ENCODE results near the gene HOXC6. TPM values are rescaled to one million over a fixed set of nuclear protein-coding genes. Genes with fewer than 3 reads are reported as not detected.

HOXC6 gene
- total RNA-seq, 1 experiment from 2014 or later = 6.2 TPM

DNA sequence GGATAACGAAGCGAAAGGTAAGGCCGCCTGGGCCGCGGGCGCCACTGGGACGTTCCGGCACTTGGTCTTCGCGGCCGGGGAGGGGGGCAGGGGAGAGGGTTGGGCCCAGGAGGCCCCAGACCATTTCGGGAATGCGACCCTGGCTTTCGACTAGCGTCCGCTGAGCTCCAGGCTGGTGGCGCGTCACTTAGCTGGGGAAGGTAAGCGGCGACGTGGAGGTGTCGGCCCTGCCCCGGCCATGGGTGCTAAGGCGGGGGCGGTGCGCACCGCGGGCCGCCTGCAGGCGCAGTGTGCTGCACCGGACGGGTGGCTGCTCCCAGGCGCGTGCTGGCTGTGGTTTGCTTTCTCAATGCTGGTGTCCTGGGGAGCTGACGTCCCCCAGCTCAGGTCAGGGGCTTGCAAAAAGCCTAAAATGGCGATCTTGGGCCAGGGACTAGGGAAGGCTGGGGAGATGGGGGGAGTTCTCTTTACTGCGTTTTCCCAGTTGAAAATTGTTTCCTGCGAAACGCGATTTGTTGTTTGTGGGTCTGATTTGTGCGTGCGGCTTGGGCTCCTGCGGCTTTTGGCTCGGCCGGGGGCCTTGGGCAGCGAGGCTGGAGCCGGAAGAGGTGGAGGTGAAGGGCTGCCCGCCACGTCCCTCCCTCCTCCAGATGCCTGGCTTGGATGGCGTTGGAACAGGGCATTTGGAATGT, 42.1 kb upstream of the HOXC6 start:
- Histone ChIP-seq H3K4me3 (peak overlapping the region; percentile 51), H3K4me1 (replicated peaks) (peaks cover 49% of the 10 kb centered on the region), H3K9me3 (replicated peaks) (no peaks in the 10 kb centered on the region), H3K27me3 (replicated peaks) (no peaks in the 10 kb centered on the region), H3K27ac (peak overlapping the region; percentile 63), H3K36me3 (peaks cover 7% of the 10 kb centered on the region; the same call in 1 of the 2 replicates)
- peak in 1 of 2 experiments; percentile 70 for DNase-seq (ENCODE audit: low read depth in 1 of 2, low spot score in 2 of 2)

GRCh38 chr12:53986686-53987483, 41.4 kb upstream of the HOXC6 start:
- no peak for DNase-seq (ENCODE audit: low read depth in 1 of 2, low spot score in 2 of 2)
- Histone ChIP-seq H3K36me3 (peaks cover 7% of the 10 kb centered on the region; the same call in 1 of the 2 replicates), H3K4me3 (peak overlapping the region; percentile 51), H3K4me1 (replicated peaks) (peaks cover 57% of the 10 kb centered on the region), H3K27ac (peak overlapping the region; percentile 63), H3K9me3 (replicated peaks) (no peaks in the 10 kb centered on the region), H3K27me3 (replicated peaks) (no peaks in the 10 kb centered on the region)

GRCh38 chr12:53987787-53988230, 40.4 kb upstream of the HOXC6 start:
- DNase-seq (ENCODE audit: low read depth in 1 of 2, low spot score in 2 of 2) = no peak
- H3K27ac ChIP-seq = no peak overlapping the region
- H3K4me1 ChIP-seq (replicated peaks) = peaks cover 63% of the 10 kb centered on the region
- H3K27me3 ChIP-seq (replicated peaks) = no peaks in the 10 kb centered on the region
- H3K9me3 ChIP-seq (replicated peaks) = no peaks in the 10 kb centered on the region
- H3K4me3 ChIP-seq = no peak overlapping the region
- H3K36me3 ChIP-seq = peaks cover 7% of the 10 kb centered on the region; the same call in 1 of the 2 replicates

GRCh38 chr12:53988541-53989226, 39.6 kb upstream of the HOXC6 start:
- no peaks in the 10 kb centered on the region for H3K9me3 ChIP-seq (replicated peaks)
- H3K4me1 ChIP-seq (replicated peaks) = peaks cover 72% of the 10 kb centered on the region
- peak overlapping the region; percentile 33; the same call in 1 of the 2 replicates for H3K27ac ChIP-seq
- H3K36me3 ChIP-seq = peaks cover 7% of the 10 kb centered on the region; the same call in 1 of the 2 replicates
- no peaks in the 10 kb centered on the region for H3K27me3 ChIP-seq (replicated peaks)
- DNase-seq (ENCODE audit: low read depth in 1 of 2, low spot score in 2 of 2) = no peak
- H3K4me3 ChIP-seq = peak overlapping the region; percentile 27

GRCh38 chr12:53989227-53990113, 38.8 kb upstream of the HOXC6 start:
- Histone ChIP-seq H3K9me3 (replicated peaks) (no peaks in the 10 kb centered on the region), H3K36me3 (peaks cover 7% of the 10 kb centered on the region; the same call in 1 of the 2 replicates), H3K4me1 (replicated peaks) (peaks cover 79% of the 10 kb centered on the region), H3K4me3 (peak overlapping the region; percentile 27), H3K27me3 (replicated peaks) (no peaks in the 10 kb centered on the region), H3K27ac (peak overlapping the region; percentile 33)
- DNase-seq (ENCODE audit: low read depth in 1 of 2, low spot score in 2 of 2) = peak in 1 of 2 experiments; percentile 79

- peak overlapping the region; percentile 33 for H3K27ac ChIP-seq
- peak in 1 of 2 experiments; percentile 72 for DNase-seq (ENCODE audit: low read depth in 1 of 2, low spot score in 2 of 2)
- H3K36me3 ChIP-seq = peaks cover 7% of the 10 kb centered on the region; the same call in 1 of the 2 replicates
- H3K4me3 ChIP-seq = peak overlapping the region; percentile 19
- peaks cover 82% of the 10 kb centered on the region for H3K4me1 ChIP-seq (replicated peaks)
- no peaks in the 10 kb centered on the region for H3K27me3 ChIP-seq (replicated peaks)
- no peaks in the 10 kb centered on the region for H3K9me3 ChIP-seq (replicated peaks)
Observed at GRCh38 chr12:53990311-53991076, 37.7 kb upstream of the HOXC6 start.

- H3K4me3 ChIP-seq = peak overlapping the region; percentile 19
- peak in 1 of 2 experiments; percentile 61 for DNase-seq (ENCODE audit: low read depth in 1 of 2, low spot score in 2 of 2)
- H3K27me3 ChIP-seq (replicated peaks) = no peaks in the 10 kb centered on the region
Observed at GRCh38 chr12:53991077-53991460, 37.2 kb upstream of the HOXC6 start.

DNA sequence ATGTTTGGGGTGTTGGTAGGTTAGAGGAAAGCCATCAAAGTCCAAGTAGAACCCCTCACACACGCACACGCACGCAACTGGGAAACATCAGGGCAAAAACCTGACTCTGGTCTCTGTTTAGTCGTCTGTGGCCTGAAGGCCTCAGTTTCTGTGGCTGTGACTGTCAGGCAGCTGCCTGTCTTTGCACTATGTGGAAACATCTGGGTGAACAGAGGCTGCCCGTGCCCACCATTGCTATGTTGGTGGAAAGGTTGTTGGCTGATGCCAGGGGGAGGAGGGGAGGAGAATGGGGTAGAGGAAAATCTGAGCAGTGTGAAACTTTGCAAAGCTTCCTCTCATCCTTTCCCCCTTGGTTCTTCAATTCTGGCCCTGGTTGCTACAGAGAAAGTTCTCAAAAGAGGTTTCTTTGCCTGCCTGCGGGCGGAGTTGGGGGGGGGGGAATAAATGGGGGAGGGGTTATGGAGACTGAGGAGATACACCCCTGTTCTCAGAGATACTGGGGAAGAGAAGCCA, 35.8 kb upstream of the HOXC6 start:
- no peak for DNase-seq (ENCODE audit: low read depth in 1 of 2, low spot score in 2 of 2)
- Histone ChIP-seq H3K9me3 (replicated peaks) (no peaks in the 10 kb centered on the region), H3K4me1 (replicated peaks) (peaks cover 87% of the 10 kb centered on the region), H3K36me3 (no peaks in the 10 kb centered on the region), H3K27ac (peak overlapping the region; percentile 93), H3K27me3 (replicated peaks) (no peaks in the 10 kb centered on the region), H3K4me3 (no peak overlapping the region; the same call in 1 of the 2 replicates)

More at GRCh38 chr12:53991077-53991460, 37.2 kb upstream of the HOXC6 start:
- no peaks in the 10 kb centered on the region for H3K9me3 ChIP-seq (replicated peaks)
- H3K27ac ChIP-seq = peak overlapping the region; percentile 33
- H3K4me1 ChIP-seq (replicated peaks) = peaks cover 81% of the 10 kb centered on the region
- H3K36me3 ChIP-seq = peaks cover 2% of the 10 kb centered on the region; the same call in 1 of the 2 replicates

DNA sequence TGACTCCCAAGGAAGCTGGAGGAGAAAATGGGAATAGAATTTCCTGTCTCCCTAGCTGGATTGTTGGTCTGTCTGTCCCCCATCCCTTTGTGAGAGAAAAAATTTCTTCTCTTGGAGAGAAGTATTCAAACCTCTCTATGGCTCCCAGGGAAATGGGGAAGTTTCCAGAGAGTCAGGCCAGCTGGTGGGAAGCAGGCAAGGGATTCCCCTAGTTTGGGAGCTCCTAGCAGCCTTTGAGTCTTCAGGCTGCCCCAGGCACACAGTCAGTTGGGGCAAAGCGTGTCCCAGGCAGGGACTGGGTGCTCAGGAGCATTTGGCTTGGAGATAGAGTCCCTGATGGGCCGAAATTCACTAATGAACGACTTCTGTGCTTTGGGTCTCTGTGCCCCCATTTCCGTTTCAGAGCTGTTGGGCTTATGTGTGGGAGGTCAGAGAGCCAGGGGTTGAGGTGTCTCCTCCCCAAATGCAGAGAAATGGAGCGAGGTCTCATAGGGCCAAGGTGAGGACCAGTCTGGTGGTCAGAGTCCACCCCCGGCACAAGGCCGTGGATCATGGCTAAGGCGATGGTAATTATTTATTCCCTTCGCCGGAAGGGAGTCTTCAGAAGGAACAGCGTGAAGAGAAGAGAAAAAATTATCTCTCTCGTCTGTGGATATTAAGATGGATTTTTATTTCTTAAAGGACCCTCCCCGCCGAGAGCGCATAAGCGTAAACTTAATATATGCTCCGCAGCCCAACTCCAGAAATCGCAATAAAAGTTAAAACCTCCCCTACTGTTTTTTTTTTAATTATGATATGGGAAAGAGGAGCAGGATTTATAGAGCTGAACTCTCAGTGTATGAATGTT, 34.9 kb upstream of the HOXC6 start:
- peak overlapping the region; percentile 93 for H3K27ac ChIP-seq
- DNase-seq (ENCODE audit: low read depth in 1 of 2, low spot score in 2 of 2) = peak in 1 of 2 experiments; percentile 66
- H3K9me3 ChIP-seq (replicated peaks) = no peaks in the 10 kb centered on the region
- H3K27me3 ChIP-seq (replicated peaks) = no peaks in the 10 kb centered on the region
- H3K4me3 ChIP-seq = peak overlapping the region; percentile 49
- no peaks in the 10 kb centered on the region for H3K36me3 ChIP-seq
- peaks cover 87% of the 10 kb centered on the region for H3K4me1 ChIP-seq (replicated peaks)

- H3K27ac ChIP-seq = peak overlapping the region; percentile 93
- peaks cover 87% of the 10 kb centered on the region for H3K4me1 ChIP-seq (replicated peaks)
- DNase-seq (ENCODE audit: low read depth in 1 of 2, low spot score in 2 of 2) = no peak
- no peaks in the 10 kb centered on the region for H3K36me3 ChIP-seq
- H3K4me3 ChIP-seq = peak overlapping the region; percentile 49
- H3K27me3 ChIP-seq (replicated peaks) = no peaks in the 10 kb centered on the region
- no peaks in the 10 kb centered on the region for H3K9me3 ChIP-seq (replicated peaks)
Observed at GRCh38 chr12:53994009-53994263, 34.3 kb upstream of the HOXC6 start.

GRCh38 chr12:53994264-53995001, 33.8 kb upstream of the HOXC6 start:
- Histone ChIP-seq H3K9me3 (replicated peaks) (no peaks in the 10 kb centered on the region), H3K27ac (peak overlapping the region; percentile 93), H3K4me3 (peak overlapping the region; percentile 49), H3K36me3 (no peaks in the 10 kb centered on the region), H3K27me3 (replicated peaks) (no peaks in the 10 kb centered on the region), H3K4me1 (replicated peaks) (peaks cover 83% of the 10 kb centered on the region)
- peak in 1 of 2 experiments; percentile 73 for DNase-seq (ENCODE audit: low read depth in 1 of 2, low spot score in 2 of 2)

Data from SJSA1 (cell line).